ENCODE data around the gene MASTL.

DNA sequence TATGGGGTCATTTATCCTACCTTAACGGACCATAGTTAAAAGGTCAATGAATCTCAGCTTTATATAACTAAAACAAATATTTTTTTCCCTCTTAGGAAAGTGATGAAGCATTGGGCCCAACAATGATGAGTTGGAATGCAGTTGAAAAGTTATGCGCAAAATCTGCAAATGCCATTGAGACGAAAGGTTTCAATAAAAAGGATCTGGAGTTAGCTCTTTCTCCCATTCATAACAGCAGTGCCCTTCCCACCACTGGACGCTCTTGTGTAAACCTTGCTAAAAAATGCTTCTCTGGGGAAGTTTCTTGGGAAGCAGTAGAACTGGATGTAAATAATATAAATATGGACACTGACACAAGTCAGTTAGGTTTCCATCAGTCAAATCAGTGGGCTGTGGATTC lies 14.7 kb downstream of the MASTL start:
- no peak for TF ChIP-seq POLR2A (IDR thresholded peaks at IDR 0.05)
- TF ChIP-seq, protein P1, sequence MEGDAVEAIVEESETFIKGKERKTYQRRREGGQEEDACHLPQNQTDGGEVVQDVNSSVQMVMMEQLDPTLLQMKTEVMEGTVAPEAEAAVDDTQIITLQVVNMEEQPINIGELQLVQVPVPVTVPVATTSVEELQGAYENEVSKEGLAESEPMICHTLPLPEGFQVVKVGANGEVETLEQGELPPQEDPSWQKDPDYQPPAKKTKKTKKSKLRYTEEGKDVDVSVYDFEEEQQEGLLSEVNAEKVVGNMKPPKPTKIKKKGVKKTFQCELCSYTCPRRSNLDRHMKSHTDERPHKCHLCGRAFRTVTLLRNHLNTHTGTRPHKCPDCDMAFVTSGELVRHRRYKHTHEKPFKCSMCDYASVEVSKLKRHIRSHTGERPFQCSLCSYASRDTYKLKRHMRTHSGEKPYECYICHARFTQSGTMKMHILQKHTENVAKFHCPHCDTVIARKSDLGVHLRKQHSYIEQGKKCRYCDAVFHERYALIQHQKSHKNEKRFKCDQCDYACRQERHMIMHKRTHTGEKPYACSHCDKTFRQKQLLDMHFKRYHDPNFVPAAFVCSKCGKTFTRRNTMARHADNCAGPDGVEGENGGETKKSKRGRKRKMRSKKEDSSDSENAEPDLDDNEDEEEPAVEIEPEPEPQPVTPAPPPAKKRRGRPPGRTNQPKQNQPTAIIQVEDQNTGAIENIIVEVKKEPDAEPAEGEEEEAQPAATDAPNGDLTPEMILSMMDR (IDR thresholded peaks at IDR 0.05), result no peak

All from prostate gland (tissue), 2 donors.